ENCODE measurements around the gene GABRG3. TPM values are rescaled to one million over a fixed set of nuclear protein-coding genes. Genes with fewer than 3 reads are reported as not detected.

Gene GABRG3
- total RNA-seq, 1 donor from 2014 or later: 2.6 TPM

DNA sequence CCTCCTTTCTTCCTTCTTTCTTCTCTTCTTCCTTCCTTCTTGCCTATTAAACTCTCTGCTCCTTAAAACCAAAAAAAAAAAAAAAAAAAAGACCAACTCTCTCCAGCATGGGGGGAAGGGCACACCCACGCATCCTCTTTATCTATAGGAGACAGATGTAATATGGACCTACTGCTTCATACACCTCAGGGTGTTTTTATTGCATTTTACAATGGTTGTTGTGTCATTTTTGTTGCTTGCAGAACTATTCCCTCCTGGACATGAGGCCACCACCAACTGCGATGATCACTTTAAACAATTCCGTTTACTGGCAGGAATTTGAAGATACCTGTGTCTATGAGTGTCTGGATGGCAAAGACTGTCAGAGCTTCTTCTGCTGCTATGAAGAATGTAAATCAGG lies 561.4 kb downstream of the GABRG3 start:
- Mint-ChIP-seq H3K4me3 (no peak overlapping the region), H3K9me3 (no peaks in the 10 kb centered on the region), H3K27me3 (peaks cover 16% of the 10 kb centered on the region), H3K27ac (no peak overlapping the region), H3K4me1 (ENCODE audit: unreplicated experiment) (no peaks in the 10 kb centered on the region), H3K36me3 (no peaks in the 10 kb centered on the region)
- TF ChIP-seq, protein P1, sequence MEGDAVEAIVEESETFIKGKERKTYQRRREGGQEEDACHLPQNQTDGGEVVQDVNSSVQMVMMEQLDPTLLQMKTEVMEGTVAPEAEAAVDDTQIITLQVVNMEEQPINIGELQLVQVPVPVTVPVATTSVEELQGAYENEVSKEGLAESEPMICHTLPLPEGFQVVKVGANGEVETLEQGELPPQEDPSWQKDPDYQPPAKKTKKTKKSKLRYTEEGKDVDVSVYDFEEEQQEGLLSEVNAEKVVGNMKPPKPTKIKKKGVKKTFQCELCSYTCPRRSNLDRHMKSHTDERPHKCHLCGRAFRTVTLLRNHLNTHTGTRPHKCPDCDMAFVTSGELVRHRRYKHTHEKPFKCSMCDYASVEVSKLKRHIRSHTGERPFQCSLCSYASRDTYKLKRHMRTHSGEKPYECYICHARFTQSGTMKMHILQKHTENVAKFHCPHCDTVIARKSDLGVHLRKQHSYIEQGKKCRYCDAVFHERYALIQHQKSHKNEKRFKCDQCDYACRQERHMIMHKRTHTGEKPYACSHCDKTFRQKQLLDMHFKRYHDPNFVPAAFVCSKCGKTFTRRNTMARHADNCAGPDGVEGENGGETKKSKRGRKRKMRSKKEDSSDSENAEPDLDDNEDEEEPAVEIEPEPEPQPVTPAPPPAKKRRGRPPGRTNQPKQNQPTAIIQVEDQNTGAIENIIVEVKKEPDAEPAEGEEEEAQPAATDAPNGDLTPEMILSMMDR (conservative IDR thresholded peaks at IDR 0.05): no peak
- no peak for DNase-seq (ENCODE audit: extremely low spot score, unreplicated experiment)

DNA sequence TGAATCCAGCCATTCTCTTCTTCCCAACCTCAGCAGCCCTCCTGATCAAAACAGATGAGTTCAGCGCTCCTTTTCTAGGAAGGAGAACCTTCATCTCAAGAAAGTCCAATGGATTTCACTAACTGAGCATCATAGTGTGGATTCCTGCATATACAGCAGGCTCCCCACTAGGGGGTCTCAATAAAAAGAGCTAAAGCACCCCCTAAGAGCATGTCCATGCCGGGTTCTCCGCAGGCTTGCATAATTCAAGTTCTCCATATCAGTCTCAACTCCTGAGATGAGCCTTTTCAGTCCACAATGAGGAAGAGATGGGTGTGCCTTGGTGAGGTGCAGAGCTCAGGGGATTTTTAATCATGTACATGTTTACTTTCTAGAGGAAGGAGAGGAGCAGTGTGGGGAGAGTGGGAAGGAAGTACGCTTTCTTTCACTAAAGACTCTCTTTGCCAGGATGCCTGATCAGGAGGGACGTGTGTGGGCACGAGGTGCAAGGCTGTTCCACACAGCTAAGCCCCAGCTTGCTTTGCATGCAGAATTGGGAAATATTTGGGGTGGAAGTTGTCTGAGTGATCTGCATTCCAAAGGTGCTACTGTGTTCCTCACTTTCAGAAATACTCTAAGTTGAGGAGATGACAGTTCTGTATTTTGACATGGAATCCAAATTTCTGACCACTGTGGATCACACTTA lies 564.6 kb downstream of the GABRG3 start:
- Mint-ChIP-seq H3K4me3 (no peak overlapping the region), H3K27ac (no peak overlapping the region), H3K36me3 (no peaks in the 10 kb centered on the region), H3K9me3 (no peaks in the 10 kb centered on the region), H3K27me3 (peaks cover 26% of the 10 kb centered on the region), H3K4me1 (ENCODE audit: unreplicated experiment) (no peaks in the 10 kb centered on the region)
- TF ChIP-seq, protein P1 (conservative IDR thresholded peaks at IDR 0.05): no peak
- no peak for DNase-seq (ENCODE audit: extremely low spot score, unreplicated experiment)

DNA sequence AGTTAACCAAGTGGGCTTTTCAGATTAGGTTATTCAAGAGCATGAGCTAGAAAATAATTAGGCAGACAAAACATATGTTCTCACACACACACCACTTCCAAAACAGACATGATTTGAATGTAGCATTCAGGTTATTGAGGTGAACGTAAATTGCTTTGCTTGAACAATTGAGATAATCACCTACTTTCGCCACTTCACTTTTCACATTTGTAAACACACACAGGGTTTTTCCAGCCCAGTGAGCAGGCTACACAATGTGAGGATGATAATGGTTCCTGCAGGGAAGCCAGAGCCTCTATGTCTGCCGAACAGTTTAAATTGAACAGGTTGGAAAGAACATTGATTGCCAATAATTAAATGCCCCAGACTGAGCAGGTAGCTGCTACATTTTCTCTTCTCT lies 567.3 kb downstream of the GABRG3 start:
- Mint-ChIP-seq H3K27me3 (peaks cover 24% of the 10 kb centered on the region), H3K4me1 (ENCODE audit: unreplicated experiment) (no peaks in the 10 kb centered on the region), H3K9me3 (no peaks in the 10 kb centered on the region), H3K4me3 (no peak overlapping the region), H3K36me3 (no peaks in the 10 kb centered on the region), H3K27ac (no peak overlapping the region)
- TF ChIP-seq, protein P1 (conservative IDR thresholded peaks at IDR 0.05): no peak
- no peak for DNase-seq (ENCODE audit: extremely low spot score, unreplicated experiment)

DNA sequence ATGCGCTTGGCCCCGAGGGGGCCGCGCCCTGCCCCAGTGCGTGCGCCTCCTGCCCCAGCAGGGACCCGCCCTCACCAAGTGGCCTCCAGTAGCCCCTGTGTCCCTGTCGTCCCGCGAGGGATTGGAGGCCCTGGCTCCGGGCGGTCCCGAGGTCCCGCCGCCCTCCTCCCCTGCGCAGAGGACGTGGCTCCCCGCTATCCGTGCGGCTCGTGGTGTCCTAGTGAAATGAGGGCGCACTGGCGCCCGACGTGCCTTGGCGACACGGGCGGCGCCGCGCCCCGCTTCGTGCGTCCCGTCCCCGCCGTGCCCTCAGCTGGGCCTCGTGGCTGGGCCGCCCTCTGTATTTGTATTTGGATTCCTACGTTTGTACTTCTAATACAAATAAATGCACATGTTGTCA lies 570.6 kb downstream of the GABRG3 start:
- H3K4me1 Mint-ChIP-seq (ENCODE audit: unreplicated experiment): no peaks in the 10 kb centered on the region
- no peaks in the 10 kb centered on the region for H3K36me3 Mint-ChIP-seq
- no peak for DNase-seq (ENCODE audit: extremely low spot score, unreplicated experiment)

DNA sequence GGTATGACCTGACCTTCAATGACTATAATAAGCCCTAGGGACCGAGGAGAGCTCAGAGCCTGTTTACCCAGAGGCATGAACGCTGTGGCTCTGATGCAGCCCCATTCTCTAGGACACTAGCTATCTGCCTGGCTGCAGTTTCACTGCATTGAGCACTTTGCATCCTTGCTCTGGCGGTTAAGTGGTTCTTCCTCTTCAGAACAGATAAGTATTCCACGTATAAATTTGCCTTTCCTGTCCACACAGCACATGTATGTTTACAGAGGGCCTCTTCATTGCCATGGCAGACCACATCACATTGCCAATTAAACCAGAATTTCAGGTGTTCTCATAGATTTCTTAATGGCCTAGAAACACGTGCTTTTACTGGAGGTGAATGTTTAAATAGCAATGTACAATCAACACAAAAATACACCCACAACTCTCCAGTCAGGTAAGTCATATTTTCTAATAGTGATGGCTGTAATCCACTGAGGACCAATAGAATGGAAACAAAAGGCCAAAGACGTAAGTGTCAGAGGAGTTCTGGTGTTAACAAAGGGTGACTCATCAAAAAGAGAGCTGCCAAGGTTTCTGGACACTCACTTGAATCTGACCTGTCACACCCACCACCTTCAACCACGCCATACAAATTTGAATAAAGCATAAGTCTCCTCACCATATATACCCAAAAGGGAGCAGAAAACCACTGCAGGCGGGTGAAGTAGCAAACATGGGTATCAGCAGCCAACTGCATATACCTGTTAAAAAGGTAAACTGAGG lies 574.7 kb downstream of the GABRG3 start:
- peaks cover 10% of the 10 kb centered on the region for H3K27me3 Mint-ChIP-seq
- H3K4me3 Mint-ChIP-seq: no peak overlapping the region
- TF ChIP-seq, protein P1 (conservative IDR thresholded peaks at IDR 0.05): no peak
- no peaks in the 10 kb centered on the region for H3K36me3 Mint-ChIP-seq
- no peak overlapping the region for H3K27ac Mint-ChIP-seq
- H3K4me1 Mint-ChIP-seq (ENCODE audit: unreplicated experiment): no peaks in the 10 kb centered on the region
- no peak for DNase-seq (ENCODE audit: extremely low spot score, unreplicated experiment)
- H3K9me3 Mint-ChIP-seq: no peaks in the 10 kb centered on the region

More for the DNA sequence above, 570.6 kb downstream of the GABRG3 start:
- TF ChIP-seq, protein P1 (conservative IDR thresholded peaks at IDR 0.05): no peak
- no peak overlapping the region for H3K27ac Mint-ChIP-seq
- H3K9me3 Mint-ChIP-seq: no peaks in the 10 kb centered on the region
- H3K27me3 Mint-ChIP-seq: peaks cover 22% of the 10 kb centered on the region
- H3K4me3 Mint-ChIP-seq: no peak overlapping the region

Measured in type B pancreatic cell (in vitro differentiated cells).